GM18526 (cell line): ENCODE data around the gene GPR137B.
A peak's percentile ranks its signal among the peaks of the same experiment; 100 is the strongest.

ENCODE experiments used
- POLR2A ChIP-seq: IDR thresholded peaks from 3 replicates; pipeline ENCODE4 v1.6.1; 2011; ENCODE audit not compliant: insufficient read length; ENCODE audit errors: extremely low read depth

Gene GPR137B

DNA sequence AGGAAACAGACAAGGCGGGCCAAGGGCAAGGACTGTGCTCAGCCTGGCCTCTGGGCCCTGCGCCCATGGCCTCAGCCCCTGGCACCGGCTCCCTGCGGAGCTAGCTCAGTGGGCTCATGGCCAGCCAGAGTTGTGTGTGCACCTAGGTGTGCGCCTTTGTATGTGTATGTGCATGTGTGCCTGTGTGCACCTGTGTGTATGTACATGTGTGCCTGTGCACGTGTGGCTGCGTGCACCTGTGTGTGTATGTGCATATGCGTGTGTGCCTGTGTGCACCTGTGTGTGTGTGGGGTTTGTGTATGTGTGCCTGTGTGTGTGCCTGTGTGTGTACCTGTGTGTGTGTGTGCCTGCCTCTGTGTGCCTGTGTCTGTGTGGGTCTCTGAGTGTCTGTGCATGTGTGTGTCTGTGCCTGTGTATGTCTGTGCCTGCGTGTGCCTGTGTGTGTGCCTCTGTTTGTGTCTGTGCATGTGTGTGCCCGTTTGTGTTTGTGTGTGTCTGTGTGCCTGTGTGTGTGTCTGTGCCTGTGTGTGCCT is 7.4 kb downstream of the GPR137B start:
- TF ChIP-seq POLR2A, result no peak

DNA sequence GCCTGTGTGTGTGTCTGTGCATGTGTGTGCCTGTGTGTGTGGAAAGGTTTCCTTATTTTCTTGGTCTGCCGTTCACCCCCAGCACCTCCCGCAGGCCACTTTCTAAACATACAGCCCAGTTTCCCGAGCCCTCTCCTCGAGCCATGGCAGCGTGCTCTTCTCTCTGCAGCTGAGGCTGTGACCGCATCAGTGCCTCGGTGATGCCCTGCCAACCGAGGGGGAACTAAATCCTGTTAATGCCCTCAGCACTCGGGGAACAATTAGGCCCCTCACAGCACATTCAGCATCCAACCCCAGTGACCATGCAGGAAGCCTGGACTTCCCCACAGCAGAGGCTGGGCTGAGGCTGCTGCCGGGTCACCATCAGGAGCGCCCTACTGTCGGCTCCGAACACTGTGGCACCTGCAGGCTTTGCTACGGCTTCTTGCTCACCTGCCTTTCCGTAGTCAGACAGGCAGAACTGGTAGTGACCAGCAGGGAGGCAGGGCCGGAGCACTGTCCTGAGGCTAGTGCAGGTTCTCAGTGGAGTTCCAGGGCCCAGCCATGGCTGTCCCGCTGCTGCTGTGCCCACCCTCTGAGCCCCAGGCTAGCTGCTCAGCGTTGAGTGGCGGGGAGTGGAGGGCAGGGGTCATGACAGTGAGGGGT is 8.1 kb downstream of the GPR137B start:
- no peak for TF ChIP-seq POLR2A

DNA sequence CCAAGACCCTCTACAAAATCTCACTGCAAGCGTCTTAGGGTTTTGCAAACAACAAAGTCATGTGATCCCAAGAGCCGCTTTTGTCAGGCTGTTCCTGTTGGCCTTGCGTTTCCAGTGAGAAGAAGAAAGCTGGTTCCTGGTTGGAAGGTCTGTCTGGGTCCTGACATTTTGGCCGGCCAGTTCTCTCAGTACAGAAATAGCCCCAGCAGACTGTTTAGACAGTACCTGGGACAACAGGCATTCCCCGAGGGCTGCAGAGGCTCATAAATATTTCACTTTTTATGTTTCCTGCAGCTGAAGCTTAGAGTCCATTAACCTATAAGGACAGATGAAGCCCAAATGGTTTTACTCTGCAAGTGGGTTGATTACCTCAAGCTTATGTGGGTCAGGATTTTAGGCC is 8.6 kb downstream of the GPR137B start:
- TF ChIP-seq POLR2A, result no peak

DNA sequence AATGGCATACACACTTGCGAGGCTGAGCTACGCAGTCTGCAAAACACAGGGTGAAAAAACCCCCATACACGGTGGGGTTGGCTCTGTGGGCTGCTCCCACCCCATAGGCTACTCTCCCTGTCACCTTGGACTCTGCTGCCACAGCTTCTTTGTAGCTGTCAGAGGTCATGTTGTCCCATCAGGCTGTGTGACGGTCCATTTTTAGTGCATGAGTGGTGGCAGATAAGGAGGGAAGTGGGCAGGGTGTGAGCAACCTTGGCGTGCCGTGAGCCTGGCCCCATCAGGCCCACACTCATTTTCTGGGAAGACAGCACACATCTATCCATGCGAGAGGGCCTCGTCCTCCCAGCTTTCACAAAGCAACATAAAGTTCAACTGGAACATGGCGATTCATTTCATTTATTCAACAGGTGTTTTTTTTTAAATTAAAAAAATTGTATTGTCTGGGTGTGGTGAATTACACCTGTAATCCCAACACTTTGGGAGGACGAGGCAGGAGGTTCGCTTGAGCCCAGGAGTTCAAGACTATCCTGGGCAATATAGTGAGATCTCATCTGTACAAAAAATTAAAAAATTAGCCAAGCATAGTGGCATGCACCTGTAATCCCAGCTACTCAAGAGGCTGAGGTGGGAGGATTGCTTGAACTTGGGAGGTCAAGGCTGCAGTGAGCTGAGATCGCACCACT is 9.5 kb downstream of the GPR137B start:
- no peak for TF ChIP-seq POLR2A

DNA sequence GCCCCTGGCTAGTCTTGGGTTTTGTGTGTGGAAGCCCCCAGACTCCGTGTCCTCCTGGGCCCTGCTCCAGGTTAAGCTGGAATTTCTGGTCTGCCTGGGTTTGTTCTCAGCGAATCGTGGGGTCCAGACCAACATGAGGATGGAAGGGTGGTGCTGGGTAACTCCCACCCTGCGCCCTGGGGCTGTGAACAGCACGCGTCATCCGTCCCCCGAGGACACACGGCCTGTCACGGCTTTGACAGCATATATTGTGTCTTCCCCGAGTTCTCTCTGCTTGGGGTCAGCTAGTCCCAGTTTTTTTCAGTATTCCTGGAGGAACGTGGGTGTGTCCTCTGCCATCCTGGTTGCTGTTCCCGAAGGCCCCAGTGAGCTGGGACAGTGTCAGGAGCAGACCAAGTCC is 11.8 kb downstream of the GPR137B start:
- no peak for TF ChIP-seq POLR2A

DNA sequence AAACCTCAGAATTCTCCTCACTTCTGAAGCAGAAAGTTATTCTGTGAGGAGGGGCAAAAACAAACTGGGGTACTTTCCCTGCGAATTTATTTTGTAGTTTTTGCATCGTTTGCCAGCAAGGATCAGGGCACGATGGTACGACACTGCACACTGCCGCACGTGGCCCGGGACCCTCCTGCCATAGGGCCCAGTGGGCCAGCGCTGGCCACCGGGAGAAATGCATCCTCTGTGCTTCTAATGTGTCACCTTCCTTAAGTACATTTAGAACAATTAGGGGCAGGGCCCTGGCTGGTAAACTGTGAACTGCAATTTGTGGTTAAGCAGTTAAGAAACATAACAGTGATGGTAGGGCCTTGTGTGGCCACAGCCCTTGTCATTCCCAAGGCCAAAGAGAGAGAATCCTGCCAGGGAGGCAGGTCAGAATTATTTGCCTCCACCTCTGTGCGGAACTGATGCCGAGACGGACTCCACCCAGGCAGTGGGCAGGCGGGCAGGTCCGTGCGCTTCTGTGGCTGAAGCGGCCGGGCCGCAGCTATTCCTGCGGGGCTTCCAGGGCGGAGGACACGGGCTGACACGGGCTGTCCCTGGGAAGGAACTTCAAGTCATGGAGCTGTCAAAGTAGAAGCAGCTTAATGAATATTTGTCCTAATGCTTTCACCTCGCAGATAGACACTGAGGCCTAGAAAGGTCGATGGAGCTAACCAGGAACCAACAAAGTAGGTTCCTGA is 12.5 kb downstream of the GPR137B start:
- TF ChIP-seq POLR2A, result no peak

DNA sequence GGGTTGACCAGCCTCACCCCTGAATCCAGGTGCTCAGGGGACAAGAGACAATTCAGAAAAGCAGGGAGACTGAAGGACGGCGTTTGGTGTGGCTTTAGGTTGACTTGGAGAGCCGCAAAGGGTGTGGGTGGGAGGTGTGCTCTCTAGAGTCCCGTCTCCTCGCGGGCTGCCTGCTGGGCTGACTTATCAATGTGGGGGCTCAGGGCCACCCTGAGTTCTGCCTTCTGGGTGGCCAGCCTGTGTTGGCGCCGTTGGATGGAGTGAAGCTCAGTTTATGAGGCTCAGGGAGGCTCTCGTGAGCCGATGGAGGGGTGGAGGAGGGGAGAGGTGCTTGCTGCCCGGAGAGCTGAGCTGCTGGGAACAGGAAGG is 13.0 kb downstream of the GPR137B start:
- no peak for TF ChIP-seq POLR2A

DNA sequence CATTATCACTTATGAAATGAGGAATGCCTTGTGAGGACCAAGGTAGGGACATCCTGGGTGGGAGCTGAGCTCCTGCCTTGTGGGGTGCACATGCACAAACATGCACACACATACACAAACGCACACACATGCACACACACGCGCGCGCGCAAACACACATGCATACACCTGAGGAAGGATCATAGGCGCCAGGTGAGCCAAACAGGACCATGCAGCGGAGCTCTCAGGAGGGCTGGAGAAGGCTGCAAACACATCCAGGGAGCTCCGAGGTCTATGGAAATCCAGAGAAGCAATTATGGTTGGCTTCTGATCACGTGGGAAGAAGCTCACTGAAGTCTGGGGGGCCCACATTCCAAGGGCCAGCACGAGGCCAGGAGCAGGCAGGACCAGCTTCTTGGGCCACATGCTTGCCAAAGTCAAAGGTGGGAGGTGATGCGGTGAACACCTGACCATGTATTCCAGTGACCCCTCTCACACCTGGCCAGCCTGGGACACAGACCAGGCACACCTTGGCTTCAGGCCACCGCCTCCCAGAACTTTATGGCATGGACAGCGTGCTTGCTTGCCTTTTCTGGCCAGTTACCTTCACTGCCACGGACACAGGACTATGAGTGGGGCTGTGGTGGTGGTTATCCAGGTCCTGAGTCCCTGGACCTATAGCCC is 13.6 kb downstream of the GPR137B start:
- no peak for TF ChIP-seq POLR2A

DNA sequence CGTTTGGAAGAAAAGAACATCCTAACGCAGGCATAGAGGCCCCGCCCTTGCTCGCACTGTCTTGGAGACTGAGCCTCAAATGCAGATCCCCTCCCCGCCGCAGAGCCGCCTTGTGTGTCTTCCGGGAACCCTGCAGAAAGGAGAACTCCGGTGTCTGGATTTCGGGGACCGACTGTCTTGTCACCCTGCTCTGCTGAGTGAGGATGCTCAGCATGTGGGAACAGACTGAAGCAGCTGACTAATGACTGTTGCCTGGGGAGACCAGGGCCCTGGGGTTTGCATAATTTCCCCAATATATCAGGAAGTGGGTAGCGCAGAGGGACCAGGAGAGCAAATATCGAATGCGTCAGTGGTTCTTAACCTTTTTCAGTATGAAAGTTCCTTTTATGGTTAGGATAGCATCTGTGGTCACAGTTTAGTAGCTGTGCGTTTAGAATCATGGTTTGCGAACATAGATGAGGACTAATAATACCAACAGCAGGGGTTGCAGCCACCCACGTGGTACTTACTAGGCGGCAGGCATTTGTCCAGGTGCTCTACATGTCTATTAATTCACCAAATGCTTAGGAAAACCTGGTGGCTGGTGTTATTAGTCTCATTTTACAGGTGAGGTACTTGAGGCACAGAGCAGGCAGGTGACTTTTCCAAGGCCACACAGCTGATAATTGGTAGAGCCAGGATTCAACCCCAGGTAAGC is 14.3 kb downstream of the GPR137B start:
- peak; percentile 35 for TF ChIP-seq POLR2A

DNA sequence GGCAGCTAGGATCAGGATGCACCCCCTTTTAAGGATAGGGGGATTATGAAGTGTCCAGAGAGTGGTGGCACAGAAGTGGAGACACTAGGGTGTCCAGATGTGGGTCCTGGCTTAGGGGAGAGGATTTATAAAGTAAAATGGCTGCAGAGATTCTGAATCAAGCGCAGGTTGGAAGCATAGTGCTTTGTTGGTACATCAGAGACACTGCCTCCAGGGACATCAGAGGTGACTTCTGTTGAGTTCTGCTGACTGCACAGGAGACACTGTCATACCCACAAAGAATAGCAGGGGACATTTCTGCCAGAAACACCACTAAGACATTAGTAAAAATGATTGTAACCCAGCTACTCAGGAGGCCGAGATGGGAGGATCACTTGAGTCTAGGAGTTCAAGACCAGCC is 16.4 kb downstream of the GPR137B start:
- no peak for TF ChIP-seq POLR2A

DNA sequence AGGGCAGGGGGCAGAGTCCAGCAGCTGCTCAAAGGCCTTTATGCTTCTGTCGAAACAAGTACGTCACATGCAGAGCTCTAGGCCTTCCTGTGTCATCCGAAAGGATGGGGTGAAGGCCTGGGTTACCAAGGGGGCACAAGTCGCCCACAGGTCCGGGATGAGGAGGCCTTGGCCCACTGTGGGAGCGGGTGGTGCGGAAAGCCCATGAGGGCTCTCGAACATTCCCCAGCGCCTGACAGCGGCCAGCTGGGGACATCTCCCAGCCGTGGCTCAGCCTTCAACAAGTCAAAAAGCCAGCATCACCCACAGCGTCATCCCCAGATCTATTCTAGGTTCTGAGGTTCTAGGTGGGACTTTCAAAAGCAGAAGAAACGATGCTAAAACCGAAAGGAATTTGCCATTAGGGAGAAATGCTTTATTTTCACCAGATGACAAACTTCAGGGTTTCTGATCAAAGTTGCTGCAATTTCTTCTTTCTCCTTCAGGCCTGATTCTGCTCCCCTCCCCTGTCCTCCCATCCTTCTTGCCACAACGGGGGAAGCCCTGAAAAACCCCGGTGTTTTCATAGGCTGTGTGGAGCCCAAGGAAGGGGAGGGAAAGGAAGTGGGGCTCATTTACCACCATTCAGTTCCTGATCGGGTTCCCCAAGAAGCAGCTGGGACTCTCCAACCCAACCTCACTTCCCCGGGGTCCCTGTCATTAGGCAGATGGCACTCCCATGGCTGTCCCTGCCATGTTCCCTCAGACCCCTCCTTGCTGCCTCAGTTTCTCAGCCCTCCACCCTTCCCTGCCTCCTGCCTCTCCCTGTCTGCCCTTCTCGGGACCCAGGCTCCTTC is 17.6 kb downstream of the GPR137B start:
- TF ChIP-seq POLR2A, result peak; percentile 21

DNA sequence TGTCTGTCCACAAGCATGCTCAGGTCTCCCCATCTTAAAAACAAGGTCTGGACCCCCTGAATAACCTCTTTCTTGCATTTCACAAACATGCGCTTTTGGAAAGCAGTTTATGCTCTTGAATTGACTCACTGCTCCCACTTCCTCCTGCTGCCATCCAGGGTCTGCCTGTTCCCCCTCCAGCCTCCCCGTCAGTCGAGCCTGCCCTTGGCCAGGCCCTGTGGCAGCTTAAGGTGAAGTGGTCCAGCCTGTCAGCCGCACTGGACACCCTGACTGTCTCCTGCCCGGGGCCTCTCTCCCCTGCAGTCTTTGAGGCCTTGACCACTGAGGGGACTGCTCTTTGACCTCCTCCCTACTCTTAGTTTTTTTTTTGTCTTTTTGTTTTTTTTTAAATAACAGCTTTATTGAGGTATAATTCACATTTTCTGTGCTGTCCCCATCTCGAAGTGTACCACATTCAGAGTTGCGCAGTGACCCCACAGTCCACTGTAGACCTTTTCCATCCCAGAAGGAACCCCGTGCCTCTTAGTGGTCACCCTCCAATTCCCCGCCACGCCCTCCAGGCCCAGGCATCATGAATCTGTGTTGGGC is 18.3 kb downstream of the GPR137B start:
- TF ChIP-seq POLR2A, result no peak

DNA sequence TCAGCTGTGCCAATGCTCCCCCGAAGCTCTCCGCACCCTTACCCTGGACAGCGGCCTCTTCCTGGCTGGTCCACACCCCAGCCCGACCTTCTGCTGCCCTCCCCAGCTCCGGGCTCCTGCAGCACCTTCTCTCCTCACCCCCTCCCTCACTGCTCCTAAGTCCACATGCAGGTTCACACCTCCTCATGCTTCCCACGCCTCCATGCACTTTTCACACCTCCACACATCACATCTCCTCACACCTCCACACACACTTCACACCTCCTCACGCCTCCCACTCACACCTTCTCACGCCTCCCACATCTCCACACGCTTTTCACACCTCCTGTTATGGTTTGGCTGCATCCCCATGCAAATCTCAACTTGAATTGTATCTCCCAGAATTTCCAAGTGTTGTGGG is 18.9 kb downstream of the GPR137B start:
- no peak for TF ChIP-seq POLR2A
